EH (cell line): ENCODE measurements around the gene PSMA2.

Experiments used
- DNase-seq: peaks from one replicate; pipeline ENCODE4 v3.0.0-alpha.2; 2015; ENCODE audit warnings: low read depth

PSMA2 gene

DNA sequence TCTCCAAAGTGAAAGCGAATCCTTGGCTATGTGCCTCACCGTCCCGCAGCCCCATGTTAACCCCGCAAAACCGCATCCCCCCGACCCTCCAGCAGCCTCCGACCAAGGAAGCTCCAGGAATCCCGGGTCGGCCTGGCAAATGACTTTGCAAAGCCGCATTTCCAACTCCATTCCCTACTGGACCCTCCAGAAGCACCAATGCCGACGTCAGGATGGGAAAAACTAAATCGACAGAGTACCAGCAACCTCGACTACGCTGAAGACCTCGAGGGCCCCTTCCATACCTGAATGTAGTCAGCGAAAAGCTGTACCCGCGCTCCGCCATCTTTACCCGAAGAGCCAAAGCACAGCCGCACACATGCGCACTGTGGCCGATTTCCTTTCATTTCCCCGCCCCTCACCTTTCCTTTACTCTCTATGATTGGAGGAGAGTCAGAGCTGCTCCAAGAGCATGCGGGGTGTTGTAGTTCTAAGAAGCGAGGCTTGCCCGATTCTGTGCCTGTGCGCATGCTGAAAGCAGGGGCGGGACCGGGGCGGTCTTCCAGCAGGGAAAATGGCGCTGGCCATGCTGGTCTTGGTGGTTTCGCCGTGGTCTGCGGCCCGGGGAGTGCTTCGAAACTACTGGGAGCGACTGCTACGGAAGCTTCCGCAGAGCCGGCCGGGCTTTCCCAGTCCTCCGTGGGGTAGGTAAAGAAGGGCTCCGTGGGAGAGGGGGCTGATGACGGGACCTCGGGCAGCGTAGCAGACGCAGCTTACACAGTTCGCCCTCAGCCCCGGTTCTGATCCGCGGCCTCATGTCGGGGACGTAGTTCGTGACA lies at the start of gene PSMA2, which contains the start of gene MRPL32:
Gene PSMA2 (minus strand): TSS at position 341 of the 818 bp plus-strand sequence. CDS start 16 bp downstream, at position 325.
Gene MRPL32 (plus strand): TSS at position 543 of the 818 bp plus-strand sequence. CDS start 11 bp downstream, at position 554.
- peak; percentile 98 for DNase-seq

DNA sequence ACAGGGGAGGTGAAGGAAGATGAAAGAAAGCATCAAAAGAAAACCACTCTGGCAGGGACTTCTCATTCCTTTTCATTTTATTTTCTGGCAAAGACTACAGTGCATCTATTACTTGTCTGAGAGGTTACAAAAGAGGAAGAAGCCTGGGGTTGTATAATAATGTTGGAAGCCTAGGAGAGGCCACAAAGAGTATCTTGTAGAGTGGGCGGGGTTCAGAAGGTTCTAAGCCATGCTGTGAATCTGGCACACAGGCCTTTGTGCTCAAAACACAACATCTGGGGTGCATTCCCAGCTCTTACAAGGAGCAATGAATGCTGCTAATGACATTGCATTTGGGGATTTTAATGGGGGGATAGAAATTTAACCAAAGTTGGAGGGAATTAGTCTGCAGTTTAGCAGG lies 49.6 kb upstream of the PSMA2 start:
- no peak for DNase-seq

DNA sequence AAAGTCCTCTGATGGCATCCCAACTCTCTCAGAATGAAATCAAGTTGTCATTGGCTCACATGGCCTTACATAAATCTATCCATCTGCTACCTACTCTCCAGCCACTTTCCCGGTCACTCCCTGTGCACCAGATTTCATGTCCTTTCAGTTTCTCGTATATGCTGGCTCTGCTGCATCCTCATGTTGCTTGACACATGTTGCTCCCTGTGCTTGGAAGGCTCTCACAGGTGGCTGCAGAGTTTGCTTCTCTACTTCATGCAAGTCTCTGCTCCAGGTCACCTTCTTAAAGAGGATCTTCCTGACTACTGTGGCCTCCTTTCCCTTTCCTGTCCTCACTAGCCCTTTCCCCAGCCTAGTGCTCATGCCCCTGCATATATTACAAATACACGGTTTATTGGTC lies 48.5 kb upstream of the PSMA2 start:
- no peak for DNase-seq

DNA sequence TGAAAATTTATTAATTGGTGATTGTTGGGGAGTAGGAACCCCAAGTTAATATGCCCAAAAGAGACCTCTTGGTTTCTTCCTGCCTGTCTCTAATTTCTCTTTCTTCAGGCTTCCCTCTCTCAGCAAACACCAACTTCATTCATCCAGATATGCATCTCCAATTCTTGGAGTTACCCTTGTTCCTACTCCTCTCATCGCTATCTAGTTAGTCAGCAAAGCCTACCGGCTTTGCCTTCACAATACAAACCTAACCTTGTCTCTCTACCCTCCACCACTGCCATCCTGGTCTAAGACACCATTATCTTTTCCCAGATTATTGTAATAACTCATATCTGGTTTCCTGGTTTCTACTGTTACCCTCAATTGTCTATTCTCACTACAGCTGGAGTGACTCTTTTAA lies 48.1 kb upstream of the PSMA2 start:
- DNase-seq: no peak

DNA sequence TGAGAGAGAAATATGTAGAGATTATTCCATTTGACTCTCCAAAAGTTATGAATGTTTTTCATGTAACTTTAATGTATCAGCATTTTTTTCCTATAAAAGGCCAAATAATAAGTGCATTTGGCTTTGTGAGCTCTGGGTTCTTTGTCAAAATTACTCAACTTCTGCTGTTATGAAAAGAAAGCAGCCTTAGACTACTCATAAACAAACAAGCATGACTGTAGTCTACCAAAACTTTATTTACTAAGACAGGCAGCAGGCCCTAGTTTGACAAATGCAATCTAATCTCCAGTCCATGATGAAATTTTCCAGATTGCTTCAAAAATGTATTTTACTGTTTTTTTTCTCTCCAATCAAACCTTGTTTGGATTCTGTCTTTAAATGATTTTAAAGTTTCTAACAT lies 46.5 kb upstream of the PSMA2 start:
- no peak for DNase-seq

DNA sequence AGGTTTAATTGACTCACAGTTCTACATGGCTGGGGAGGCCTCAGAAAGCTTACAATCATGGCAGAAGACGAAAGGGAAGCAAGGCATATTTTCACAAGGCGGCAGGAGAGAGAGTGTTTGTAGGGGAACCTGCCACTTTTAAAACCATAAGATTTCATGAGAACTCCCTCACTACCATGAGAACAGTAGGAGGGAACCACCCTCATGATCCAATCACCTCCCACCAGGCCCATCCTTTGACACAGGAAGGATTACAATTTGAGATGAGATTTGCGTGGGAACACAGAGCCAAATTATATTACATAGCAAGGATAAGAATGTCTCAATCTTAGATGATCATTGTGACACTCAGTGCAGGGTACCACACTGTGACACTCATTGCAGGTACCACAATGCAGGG lies 44.4 kb upstream of the PSMA2 start:
- no peak for DNase-seq

DNA sequence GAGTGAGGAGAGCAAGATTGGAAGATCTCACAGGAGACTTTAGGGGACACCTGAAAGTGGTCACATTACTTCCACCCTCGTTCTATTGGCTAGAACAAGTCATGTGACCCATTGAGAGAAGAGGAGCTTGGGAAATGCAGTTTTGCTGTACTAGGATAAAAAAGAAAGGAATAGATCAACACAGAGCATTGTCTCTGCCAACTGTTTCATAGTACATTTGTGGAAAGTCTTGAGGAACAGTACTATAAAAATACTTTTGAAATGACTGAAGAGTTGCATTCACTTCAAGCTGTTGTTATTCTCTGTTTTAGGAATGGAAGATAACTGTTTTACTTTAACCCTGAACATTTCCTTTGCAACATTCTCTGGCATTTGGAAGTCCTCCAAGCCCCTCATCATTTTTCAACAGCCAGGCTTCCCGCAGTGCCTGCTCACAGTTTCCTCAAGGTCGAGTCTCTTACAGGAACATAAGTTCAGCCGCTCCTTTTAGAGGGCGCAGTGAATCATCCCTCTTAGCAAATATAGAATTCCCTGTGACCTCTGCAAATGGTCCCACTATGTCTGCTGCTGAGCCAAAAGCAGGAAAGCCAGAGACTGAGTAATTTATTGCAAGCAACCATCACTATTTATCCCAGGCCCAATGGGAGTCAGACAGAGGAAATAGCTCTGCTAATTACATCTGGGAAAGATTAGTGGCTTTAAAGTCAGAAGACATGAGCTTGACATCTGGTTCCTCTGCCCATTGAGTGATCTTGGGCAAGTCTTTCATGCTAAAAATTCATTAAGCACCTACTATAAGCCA lies 40.9 kb upstream of the PSMA2 start:
- DNase-seq: peak; percentile 100

DNA sequence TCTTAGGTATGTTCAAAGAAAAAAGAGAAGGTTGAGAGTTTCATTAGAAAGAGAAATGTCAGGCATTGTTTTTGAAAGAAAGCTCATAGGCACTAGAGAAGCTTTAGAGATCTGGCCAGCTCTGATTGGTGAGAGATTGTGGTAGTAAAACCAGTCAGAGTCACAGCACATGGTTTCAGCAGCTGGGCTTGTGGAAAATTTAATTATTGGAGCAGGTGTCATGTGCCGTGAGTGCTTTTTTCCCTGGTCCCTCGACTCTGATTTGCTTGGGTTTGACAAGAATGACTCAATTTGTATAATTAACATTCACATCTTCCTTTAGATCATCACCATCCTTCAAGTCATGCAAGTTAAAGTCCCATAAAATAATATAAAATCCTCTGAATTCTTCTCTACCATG lies 35.4 kb upstream of the PSMA2 start:
- no peak for DNase-seq

DNA sequence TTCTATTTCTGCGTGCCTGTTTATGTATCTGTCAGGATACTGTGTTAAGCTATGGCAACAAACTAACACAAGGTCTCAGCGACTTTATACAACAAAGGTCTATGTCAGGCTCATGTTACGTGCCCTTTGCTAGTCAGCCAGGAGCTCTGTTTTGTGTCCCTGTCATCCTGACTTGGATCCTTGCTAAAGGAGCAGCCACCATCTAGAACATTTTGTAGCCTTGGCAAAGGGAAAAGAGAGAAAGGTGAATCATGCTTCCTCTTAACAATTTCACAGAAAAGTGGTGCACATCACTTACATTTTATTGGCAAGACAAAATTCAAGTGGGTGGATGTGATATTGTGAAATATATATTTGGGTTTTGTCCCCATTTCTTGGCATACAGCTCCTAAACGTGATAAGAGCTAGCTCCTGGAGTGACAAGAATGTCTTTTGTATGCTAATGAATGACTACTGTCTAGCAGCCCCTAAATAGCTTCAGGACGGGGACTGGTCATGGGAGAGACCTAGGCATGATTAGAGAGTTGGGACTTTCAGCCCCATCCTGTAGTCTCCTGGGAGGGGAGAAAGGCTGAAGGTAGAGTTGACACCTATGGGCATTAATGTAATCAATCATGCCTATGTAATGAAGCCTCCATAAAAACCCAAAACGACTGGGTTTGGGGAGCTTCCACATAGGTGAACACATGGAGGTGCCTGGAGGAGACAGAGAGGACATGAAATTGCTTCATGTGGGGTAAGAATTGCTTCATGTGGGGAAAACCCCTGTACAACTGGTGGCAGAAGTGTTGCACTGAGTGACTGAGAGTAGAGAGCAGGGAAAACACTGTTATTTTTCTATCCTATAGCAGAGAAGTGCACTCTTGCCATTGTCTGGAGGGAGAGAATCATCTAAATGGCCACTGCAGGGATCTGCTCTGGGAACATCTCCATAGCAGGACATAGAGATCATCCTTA lies 33.2 kb upstream of the PSMA2 start:
- DNase-seq: no peak

DNA sequence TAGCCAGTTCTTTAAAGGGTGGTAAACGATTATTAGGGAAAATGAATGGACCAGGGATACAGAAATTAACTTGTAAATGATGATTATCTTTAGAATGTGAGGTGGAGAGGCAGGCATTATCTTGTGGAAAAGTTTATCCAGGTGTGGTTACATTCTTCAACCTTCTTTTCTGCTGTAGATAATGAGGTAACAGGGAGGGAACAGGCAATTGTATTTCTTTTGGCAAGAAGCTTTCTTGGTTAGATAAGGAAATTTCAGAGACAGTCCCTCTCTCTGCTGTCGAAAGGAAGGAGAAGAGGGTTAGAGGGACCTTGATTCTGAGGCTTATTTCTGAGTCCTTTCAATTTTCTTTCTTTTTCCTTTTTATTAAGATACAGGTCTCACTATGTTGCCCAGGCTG lies 32.3 kb upstream of the PSMA2 start:
- no peak for DNase-seq

DNA sequence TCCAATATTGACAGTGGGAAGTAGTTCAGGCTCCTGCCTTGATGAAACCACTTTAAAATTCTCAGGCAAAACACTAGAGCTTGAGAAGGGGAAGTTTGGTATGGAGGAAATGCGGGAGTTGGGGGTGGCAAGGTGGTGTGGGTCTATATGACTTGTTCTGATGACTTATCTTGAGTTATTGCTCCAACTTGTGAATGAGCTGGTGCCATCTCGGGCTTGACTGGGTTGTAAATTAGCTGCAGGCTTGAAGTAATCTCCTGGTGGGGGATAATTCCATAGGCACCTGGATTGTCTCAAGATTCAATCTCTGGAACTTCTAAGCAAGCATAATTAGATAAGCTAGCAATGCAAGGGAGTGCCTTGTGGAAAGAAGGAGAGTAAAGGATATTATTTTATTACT lies 29.2 kb upstream of the PSMA2 start:
- no peak for DNase-seq

DNA sequence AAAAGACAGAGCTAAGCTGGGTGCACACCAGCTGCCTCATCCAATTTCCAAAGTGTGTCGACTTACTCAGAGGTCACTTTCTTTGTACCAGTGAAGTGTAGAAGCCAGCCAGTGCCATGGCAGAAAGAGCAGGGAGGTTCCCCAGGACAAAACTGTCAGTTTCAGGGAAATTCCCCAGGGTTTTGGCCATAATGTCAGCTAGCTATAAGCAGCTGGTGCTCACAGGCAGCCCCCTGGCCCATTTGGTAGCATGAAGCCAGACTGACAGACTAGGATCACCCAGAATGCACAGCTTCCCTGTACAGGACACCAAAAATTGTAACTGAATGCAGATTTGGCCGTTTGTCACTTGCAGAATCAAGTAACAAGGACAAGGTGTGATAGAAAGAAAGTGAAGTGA lies 28.8 kb upstream of the PSMA2 start:
- DNase-seq: no peak

DNA sequence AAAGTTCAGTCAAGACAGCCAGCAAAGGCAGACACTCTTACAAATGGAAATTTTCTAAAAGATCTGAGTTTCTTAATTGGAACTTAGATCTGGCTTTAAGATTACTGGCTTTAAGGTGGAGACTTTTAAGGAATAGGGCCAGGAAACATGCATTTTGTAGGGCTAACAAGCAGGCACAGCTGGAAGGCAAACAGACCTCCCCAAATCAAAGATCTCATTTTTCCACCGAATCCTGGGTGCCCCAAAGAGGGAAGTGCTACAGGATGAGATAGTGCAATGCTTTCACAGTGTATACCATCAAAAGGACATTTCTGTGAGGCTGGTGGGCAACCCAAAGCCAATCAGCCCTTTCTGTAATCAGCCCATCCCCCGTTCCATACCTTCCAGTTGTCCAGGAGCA lies 27.6 kb upstream of the PSMA2 start:
- DNase-seq: no peak

DNA sequence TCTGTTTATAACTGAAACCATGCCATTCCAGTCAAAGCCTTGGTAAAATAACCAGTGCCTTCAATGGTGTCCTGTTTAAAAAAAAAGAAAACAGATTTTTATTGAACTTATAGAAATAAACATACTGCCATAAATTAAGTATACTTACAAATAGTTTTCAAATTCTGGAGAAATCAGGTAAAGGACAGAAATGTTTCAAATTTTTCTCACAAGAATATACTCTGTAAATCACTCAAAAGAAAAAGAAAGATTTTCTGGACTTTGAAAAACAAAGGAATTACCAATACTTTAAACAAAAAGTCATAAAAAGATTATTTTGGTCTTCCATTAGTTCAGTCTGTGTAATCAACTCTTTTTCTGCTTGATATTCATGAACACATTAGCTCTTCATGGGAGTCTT lies 24.1 kb upstream of the PSMA2 start:
- DNase-seq: no peak

DNA sequence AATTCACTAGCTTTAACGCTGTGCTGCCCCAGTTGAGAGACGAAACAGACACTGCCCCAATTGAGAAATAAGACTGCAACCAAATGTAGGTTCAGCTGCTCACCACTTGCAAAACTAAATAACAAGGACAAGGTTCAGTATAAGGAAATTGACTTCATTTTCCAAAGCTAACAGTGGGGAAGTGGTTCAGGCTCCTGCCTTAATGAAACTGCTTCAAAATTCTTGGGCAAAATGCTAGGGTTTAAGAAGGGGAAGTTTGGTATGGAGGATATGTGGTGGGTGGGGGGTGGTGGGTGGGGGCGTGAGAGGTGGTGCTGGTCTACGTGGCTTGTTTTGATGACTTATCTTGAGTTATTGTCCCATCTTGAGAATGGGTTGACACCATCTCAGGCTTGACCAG lies 22.0 kb upstream of the PSMA2 start:
- DNase-seq: no peak

DNA sequence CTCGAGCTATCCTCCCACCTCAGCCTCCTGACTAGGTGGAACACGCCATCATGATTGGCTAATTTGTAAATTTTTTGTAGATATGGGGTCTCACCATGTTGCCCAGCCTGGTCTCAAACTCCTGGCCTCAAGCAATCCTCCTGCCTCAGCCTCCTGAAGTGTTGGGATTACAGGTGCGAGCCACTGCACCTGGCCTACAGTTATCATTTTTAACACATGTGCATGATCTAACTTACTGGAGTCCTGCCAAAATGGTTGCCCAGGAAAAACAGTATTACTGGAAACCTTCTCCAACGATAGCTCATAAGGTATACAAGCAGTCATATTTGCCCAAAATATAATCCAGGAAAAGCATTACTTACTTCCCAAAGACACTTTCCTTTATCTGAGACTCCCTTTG lies 20.4 kb upstream of the PSMA2 start:
- no peak for DNase-seq

DNA sequence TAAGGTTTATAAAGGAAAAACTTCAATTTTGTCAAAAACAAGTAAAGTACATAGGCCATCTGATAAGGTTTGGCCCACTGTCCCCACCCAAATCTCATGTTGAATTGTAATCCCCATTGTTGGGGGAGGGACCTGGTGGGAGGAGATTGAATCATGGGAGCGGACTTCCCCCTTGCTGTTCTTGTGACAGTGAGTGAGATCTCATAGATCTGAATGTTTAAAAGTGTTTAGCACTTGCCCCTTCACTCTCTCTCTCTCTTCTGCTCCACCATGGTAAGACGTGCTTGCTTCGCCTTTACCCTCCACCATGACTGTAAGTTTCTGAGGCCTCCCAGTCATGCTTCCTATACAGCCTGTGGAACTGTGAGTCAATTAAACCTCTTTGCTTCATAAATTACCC lies 18.4 kb upstream of the PSMA2 start:
- no peak for DNase-seq

DNA sequence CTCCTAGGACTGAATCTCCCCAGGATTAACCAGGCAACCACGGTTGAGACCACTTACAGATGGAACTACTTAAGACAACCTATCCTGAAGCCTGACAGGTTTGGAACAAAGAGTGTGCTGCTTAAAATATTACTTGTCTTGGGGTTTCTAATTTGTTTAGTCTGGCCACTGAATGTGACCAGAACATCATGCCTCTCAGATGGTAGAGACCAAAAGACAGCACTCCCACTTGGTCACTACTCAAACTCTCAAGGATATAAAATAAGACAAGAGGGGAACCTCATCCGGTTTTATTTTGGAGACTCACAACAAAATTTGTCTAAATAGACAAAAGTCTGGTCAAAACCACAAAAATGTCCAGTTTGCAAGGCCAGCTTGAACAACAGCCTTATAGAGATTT lies 15.5 kb upstream of the PSMA2 start:
- peak; percentile 54 for DNase-seq

DNA sequence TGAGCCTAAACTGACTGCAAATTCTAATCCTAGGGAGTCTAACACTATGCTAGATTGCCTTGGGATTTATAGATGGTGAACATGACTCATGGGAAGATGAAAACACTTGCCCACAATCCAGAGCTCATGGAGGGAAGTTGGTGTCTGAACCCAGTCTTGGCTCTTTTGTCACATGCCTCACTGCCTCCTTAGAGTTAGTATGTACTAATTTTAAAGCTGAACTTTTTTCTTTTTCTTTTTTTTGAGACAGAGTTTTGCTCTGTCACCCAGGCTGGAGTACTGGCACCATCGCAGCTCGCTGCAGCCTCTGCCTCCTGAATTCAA lies 14.6 kb upstream of the PSMA2 start:
- DNase-seq: peak; percentile 45

DNA sequence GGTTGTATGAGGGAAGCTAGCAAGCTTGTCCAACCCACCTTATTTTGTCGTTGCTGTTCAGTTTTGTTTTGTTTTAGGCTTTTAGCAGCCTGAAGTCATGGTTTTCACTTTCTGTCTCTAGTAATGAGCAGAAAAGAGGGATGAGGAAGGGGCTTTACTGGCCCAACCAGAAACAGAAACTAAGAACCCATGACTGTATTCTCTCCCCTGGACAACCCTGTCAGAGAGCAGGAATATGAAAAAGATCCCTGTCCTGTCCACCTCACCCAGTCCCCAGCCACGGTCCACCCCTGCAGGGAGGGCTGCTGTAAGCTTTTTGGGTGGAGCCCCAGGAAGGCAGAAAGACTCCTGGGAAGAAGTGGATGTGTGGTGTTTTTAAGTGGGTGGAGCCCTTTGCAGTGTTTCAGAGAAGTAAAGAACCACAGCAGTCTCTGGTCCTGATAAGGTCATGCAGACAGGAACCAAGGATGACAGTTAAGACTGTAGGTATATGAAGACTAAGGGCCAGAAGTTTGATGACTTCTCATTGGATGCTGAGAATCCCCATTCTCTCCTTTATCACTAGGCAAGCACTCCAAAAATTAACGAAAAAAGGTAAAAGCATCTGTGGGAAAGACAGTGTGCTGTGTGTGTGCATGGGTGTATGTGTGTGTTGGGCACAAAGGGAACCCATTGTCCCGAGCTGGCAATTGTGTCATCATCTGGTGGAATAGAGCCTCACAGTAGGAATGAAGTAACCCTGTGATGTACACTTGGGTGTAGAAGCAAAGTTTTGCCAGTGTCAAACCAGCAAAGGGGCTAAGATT lies 14.1 kb upstream of the PSMA2 start:
- peak; percentile 36 for DNase-seq
